AG08395 (cell line): ENCODE data around the gene ARAP1.

Experiments
- DNase-seq: peaks from one replicate; pipeline ENCODE4 v3.0.0; 2012; ENCODE audit warnings: mixed read lengths, low spot score

Gene ARAP1

GRCh38 chr11:72635933-72636332 is 116.3 kb downstream of the ARAP1 start:
- DNase-seq = no peak

GRCh38 chr11:72635309-72635915 is 116.8 kb downstream of the ARAP1 start:
- no peak for DNase-seq
